ENCODE measurements around the gene OARD1.

Gene OARD1

DNA sequence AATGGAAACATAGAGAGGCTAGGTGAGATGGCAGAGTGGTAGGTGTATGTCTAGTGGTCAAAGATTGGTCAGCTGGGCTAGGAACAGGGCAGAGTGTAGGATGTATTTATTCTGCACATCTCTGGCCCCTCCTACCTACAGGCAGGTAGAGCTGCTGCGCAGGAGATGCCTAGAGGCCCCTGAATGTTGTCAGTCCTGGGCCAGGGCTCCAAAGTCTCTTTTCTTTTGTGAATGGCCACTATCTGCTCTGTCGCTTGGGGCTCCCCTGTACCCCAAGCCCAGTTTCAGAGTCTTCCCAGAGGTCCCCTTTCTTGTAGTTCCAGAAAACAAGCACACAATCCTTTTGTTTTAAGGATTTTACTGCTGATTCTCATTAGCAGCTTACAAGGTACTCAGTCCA, 24.9 kb downstream of the OARD1 start:
- no peak for DNase-seq (ENCODE audit: extremely low read depth, insufficient read length)
- Histone ChIP-seq H3K36me3 (ENCODE audit: control insufficient read depth, insufficient read depth, low read length) (no peaks in the 10 kb centered on the region), H3K27me3 (replicated peaks; ENCODE audit: control insufficient read depth, insufficient read depth, low read length) (no peaks in the 10 kb centered on the region), H3K4me3 (replicated peaks; ENCODE audit: low read depth, low read length) (no peak overlapping the region)
- TF ChIP-seq, protein P1, sequence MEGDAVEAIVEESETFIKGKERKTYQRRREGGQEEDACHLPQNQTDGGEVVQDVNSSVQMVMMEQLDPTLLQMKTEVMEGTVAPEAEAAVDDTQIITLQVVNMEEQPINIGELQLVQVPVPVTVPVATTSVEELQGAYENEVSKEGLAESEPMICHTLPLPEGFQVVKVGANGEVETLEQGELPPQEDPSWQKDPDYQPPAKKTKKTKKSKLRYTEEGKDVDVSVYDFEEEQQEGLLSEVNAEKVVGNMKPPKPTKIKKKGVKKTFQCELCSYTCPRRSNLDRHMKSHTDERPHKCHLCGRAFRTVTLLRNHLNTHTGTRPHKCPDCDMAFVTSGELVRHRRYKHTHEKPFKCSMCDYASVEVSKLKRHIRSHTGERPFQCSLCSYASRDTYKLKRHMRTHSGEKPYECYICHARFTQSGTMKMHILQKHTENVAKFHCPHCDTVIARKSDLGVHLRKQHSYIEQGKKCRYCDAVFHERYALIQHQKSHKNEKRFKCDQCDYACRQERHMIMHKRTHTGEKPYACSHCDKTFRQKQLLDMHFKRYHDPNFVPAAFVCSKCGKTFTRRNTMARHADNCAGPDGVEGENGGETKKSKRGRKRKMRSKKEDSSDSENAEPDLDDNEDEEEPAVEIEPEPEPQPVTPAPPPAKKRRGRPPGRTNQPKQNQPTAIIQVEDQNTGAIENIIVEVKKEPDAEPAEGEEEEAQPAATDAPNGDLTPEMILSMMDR (IDR thresholded peaks at IDR 0.05; ENCODE audit: insufficient read depth, low read length, poor library complexity, severe bottlenecking), result no peak

- no peaks in the 10 kb centered on the region for H3K27me3 ChIP-seq (replicated peaks; ENCODE audit: control insufficient read depth, insufficient read depth, low read length)
Measured at GRCh38 chr6:41046084-41046483, 26.1 kb downstream of the OARD1 start.

GRCh38 chr6:41045664-41046063, 26.5 kb downstream of the OARD1 start:
- TF ChIP-seq, protein P1 (IDR thresholded peaks at IDR 0.05; ENCODE audit: insufficient read depth, low read length, poor library complexity, severe bottlenecking), result no peak
- no peaks in the 10 kb centered on the region for H3K27me3 ChIP-seq (replicated peaks; ENCODE audit: control insufficient read depth, insufficient read depth, low read length)

More at GRCh38 chr6:41046084-41046483, 26.1 kb downstream of the OARD1 start:
- Histone ChIP-seq H3K4me3 (replicated peaks; ENCODE audit: low read depth, low read length) (no peak overlapping the region), H3K36me3 (ENCODE audit: control insufficient read depth, insufficient read depth, low read length) (no peaks in the 10 kb centered on the region)
- TF ChIP-seq, protein P1 (IDR thresholded peaks at IDR 0.05; ENCODE audit: insufficient read depth, low read length, poor library complexity, severe bottlenecking), result no peak
- no peak for DNase-seq (ENCODE audit: extremely low read depth, insufficient read length)

GRCh38 chr6:41043151-41043550, 29.0 kb downstream of the OARD1 start:
- Histone ChIP-seq H3K36me3 (ENCODE audit: control insufficient read depth, insufficient read depth, low read length) (no peaks in the 10 kb centered on the region), H3K27me3 (replicated peaks; ENCODE audit: control insufficient read depth, insufficient read depth, low read length) (no peaks in the 10 kb centered on the region), H3K4me3 (replicated peaks; ENCODE audit: low read depth, low read length) (no peak overlapping the region)
- TF ChIP-seq, protein P1 (IDR thresholded peaks at IDR 0.05; ENCODE audit: insufficient read depth, low read length, poor library complexity, severe bottlenecking), result no peak
- DNase-seq (ENCODE audit: extremely low read depth, insufficient read length), result no peak

More at GRCh38 chr6:41045664-41046063, 26.5 kb downstream of the OARD1 start:
- Histone ChIP-seq H3K4me3 (replicated peaks; ENCODE audit: low read depth, low read length) (no peak overlapping the region), H3K36me3 (ENCODE audit: control insufficient read depth, insufficient read depth, low read length) (no peaks in the 10 kb centered on the region)
- DNase-seq (ENCODE audit: extremely low read depth, insufficient read length), result no peak

DNA sequence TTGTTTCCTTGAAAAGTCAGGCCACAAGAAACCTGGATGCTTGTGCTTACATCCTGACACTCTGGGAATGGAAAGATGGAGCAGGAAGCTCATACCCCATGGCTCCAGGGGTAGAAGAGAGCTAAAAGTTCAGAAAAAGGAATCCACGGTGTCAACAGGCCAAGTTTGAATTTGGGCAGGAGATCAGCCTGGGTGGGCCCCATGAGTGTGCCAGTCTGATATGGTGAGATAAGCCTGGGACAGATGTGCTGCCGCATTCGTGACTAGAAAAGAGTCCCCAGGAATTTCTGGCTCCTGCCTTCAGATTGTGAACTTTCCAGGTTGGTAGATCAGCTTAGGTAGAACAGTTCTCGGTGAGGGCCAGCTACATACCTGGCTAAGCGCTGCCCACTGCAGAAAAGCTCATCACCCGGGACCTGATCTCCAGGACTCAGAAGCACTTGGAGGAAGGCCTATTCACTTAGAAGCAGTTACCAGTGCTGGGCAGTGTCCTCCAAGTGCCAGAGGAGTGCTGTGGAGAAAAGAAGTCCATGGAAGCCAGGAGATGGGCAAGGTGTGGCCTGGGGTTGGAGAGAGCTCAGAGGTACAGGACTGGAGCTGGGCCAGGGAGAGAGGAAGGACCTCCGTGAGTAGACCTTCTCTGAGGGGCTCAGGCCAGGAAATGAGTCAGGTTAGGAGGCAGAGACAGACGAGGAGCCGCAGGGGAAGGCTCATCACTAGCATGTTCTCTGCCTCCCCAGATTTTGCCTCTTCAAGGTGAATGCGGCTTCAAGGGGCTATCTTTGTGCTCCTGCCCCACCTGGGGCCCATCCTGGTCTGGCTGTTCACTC, 29.7 kb downstream of the OARD1 start, which contains the start of gene TSPO2:
Gene TSPO2 (plus strand): TSS at position 242 of the 830 bp plus-strand sequence. CDS start 519 bp downstream, at position 761.
- H3K4me3 ChIP-seq (replicated peaks; ENCODE audit: low read depth, low read length), result no peak within 1 kb of the TSS
- no peak for DNase-seq (ENCODE audit: extremely low read depth, insufficient read length)
- TF ChIP-seq, protein P1 (IDR thresholded peaks at IDR 0.05; ENCODE audit: insufficient read depth, low read length, poor library complexity, severe bottlenecking), result no peak
- no peaks in the 10 kb centered on the region for H3K36me3 ChIP-seq (ENCODE audit: control insufficient read depth, insufficient read depth, low read length)
- H3K27me3 ChIP-seq (replicated peaks; ENCODE audit: control insufficient read depth, insufficient read depth, low read length), result no peaks in the 10 kb centered on the region
